Hepatocyte (in vitro differentiated cells): ENCODE measurements around the gene MEIS1. TPM values are rescaled to one million over a fixed set of nuclear protein-coding genes. Genes with fewer than 3 reads are reported as not detected.

Experiments used
- DNase-seq: peaks from one replicate; pipeline ENCODE4 v3.0.0-alpha.2; 2016; ENCODE audit warnings: low spot score
- H2AFZ ChIP-seq: fragments of 200-600 bp; sonication (generic); 2 replicates; pipeline ENCODE4 v1.6.0; 2016; ENCODE audit warnings: antibody characterized with exemption, mild to moderate bottlenecking
- H3K27ac ChIP-seq: fragments of 200-600 bp; sonication (generic); 2 replicates; pipeline ENCODE4 v1.5.1; 2016; ENCODE audit warnings: mild to moderate bottlenecking
- H3K27me3 ChIP-seq: fragments of 200-600 bp; sonication (generic); 2 replicates; pipeline ENCODE4 v1.6.1; 2016
- H3K36me3 ChIP-seq: fragments of 200-600 bp; sonication (generic); replicated peaks from 2 replicates; pipeline ENCODE4 v1.5.1; 2016; ENCODE audit warnings: low read depth; ENCODE audit not compliant: insufficient read depth
- H3K4me1 ChIP-seq: fragments of 200-600 bp; sonication (generic); 2 replicates; pipeline ENCODE4 v1.5.1; 2016; ENCODE audit warnings: mild to moderate bottlenecking, moderate library complexity; ENCODE audit not compliant: insufficient read depth
- H3K4me2 ChIP-seq: fragments of 200-600 bp; sonication (generic); 2 replicates; pipeline ENCODE4 v1.6.0; 2016
- H3K4me3 ChIP-seq: fragments of 200-600 bp; sonication (generic); 2 replicates; pipeline ENCODE4 v1.5.1; 2016; ENCODE audit warnings: mild to moderate bottlenecking
- H3K79me2 ChIP-seq: fragments of 200-600 bp; sonication (generic); 2 replicates; pipeline ENCODE4 v1.6.0; 2017; ENCODE audit warnings: mild to moderate bottlenecking
- H3K9me2 ChIP-seq: fragments of 200-600 bp; sonication (generic); replicated peaks from 2 replicates; pipeline ENCODE4 v1.6.0; 2017; ENCODE audit warnings: mild to moderate bottlenecking; ENCODE audit not compliant: insufficient read depth
- H3K9me3 ChIP-seq: fragments of 200-600 bp; sonication (generic); 2 replicates; pipeline ENCODE4 v1.5.1; 2016; ENCODE audit warnings: low read depth, mild to moderate bottlenecking
- H4K20me1 ChIP-seq: fragments of 200-600 bp; sonication (generic); 2 replicates; pipeline ENCODE4 v1.6.0; 2016; ENCODE audit warnings: mild to moderate bottlenecking; ENCODE audit not compliant: insufficient read depth, poor library complexity, severe bottlenecking
- EZH2 ChIP-seq: fragments of 200-600 bp; sonication (generic); IDR thresholded peaks from 2 replicates; pipeline ENCODE4 v1.6.1; 2016; ENCODE audit warnings: antibody characterized with exemption, mild to moderate bottlenecking, borderline replicate concordance
- EZH2phosphoT487 ChIP-seq: fragments of 200-600 bp; sonication (generic); IDR thresholded peaks from one replicate; pipeline ENCODE4 v1.6.1; 2018; ENCODE audit warnings: antibody characterized with exemption, mild to moderate bottlenecking, low read depth, moderate library complexity; ENCODE audit not compliant: unreplicated experiment, severe bottlenecking
- WGBS: methylation state at CpG from one replicate; pipeline ENCODE4 v1.1.6; 2016; ENCODE audit warnings: low lambda C conversion rate; ENCODE audit errors: missing lambda C conversion rate; 5-methylcytosine and 5-hydroxymethylcytosine counted together
- polyA plus RNA-seq: library from polyadenylated mRNA; unstranded; fragments of >200 nt; fragmentation: Nextera tagmentation; extraction: Ambion mirVana; gene quantifications from 2 replicates; pipeline ENCODE4 v1.2.1, GENCODE V29; 2016
- total RNA-seq: library from RNA; depleted of rRNA; stranded (reverse); fragments of >200 nt; gene quantifications from 2 replicates; pipeline ENCODE4 v1.2.3, GENCODE V29; 2014
- TF ChIP-seq, protein P1 (sequence below): fragments of 200-600 bp; sonication (generic); IDR thresholded peaks from 2 replicates; pipeline ENCODE4 v1.5.1; 2016; ENCODE audit warnings: antibody characterized with exemption, mild to moderate bottlenecking; ENCODE audit not compliant: poor library complexity

Gene MEIS1
- total and polyA plus RNA-seq, 2 experiments from 2014 or later, result 29.6 to 35.5 TPM

DNA sequence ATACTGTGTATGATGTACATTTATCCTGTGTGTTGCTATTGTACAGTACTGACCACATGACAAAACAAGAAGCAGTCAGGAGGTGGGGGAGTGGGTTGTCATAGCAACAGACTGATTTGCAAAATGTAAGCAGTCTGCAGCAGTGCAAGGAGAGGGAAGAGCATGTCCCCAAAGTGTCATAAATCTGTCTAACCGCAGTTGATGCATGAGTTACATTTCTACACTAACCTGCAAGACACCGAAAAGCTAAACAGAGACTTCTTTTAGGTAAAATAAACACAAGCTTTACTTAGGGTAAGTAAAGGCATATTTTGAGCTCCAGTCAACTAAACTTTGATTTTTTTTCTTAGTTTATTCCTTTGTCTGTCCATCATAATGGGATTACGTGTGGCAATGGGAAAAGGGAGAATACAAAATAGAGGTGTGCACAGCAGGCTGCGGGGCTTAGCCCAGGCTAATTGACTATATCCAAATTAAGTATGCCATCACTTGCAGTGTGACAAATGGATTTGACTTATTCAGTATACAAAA, 134.5 kb downstream of the MEIS1 start:
- H3K4me2 ChIP-seq, result no peak overlapping the region
- H3K9me3 ChIP-seq, result no peaks in the 10 kb centered on the region
- no peaks in the 10 kb centered on the region for H3K9me2 ChIP-seq
- peak; percentile 67 for DNase-seq
- no peaks in the 10 kb centered on the region for H3K27me3 ChIP-seq
- H2AFZ ChIP-seq, result no peak overlapping the region
- H4K20me1 ChIP-seq, result no peaks in the 10 kb centered on the region
- no peak overlapping the region for H3K4me3 ChIP-seq
- WGBS, result 47% methylated on average over 4 of the region's 4 CpGs
- peaks cover 38% of the 10 kb centered on the region for H3K4me1 ChIP-seq
- peak overlapping the region; percentile 21 for H3K27ac ChIP-seq
- TF ChIP-seq EZH2, result no peak
- TF ChIP-seq, protein P1, sequence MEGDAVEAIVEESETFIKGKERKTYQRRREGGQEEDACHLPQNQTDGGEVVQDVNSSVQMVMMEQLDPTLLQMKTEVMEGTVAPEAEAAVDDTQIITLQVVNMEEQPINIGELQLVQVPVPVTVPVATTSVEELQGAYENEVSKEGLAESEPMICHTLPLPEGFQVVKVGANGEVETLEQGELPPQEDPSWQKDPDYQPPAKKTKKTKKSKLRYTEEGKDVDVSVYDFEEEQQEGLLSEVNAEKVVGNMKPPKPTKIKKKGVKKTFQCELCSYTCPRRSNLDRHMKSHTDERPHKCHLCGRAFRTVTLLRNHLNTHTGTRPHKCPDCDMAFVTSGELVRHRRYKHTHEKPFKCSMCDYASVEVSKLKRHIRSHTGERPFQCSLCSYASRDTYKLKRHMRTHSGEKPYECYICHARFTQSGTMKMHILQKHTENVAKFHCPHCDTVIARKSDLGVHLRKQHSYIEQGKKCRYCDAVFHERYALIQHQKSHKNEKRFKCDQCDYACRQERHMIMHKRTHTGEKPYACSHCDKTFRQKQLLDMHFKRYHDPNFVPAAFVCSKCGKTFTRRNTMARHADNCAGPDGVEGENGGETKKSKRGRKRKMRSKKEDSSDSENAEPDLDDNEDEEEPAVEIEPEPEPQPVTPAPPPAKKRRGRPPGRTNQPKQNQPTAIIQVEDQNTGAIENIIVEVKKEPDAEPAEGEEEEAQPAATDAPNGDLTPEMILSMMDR, result no peak
- peaks cover 6% of the 10 kb centered on the region for H3K79me2 ChIP-seq
- no peaks in the 10 kb centered on the region for H3K36me3 ChIP-seq

DNA sequence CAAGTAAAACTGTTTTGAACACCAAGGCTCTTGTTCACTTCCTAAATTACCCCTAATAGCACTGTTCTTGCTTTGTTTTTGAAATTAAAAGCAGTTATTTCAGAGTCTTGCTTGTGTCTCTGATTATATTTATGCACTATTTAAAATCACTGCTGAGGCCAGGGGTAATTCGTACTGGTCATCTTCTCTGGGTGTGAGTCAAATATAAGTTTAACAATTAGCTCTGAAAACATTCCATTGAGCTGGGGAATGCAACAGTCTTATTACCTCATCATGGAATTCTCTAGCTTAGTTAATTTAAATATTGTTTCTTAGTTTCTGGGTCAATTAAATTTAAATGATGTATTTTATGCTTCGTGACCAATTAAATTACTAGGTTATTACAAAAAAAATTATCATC, 135.0 kb downstream of the MEIS1 start:
- H3K9me3 ChIP-seq, result no peaks in the 10 kb centered on the region
- H3K4me2 ChIP-seq, result no peak overlapping the region
- H3K79me2 ChIP-seq, result peaks cover 5% of the 10 kb centered on the region
- H3K9me2 ChIP-seq, result no peaks in the 10 kb centered on the region
- 90% methylated on average over 2 of the region's 2 CpGs for WGBS
- H4K20me1 ChIP-seq, result no peaks in the 10 kb centered on the region
- no peak overlapping the region for H2AFZ ChIP-seq
- H3K27ac ChIP-seq, result no peak overlapping the region
- no peak overlapping the region for H3K4me3 ChIP-seq
- TF ChIP-seq EZH2 (no peak), EZH2phosphoT487 (no peak)
- TF ChIP-seq, protein P1, result no peak
- no peak for DNase-seq
- H3K27me3 ChIP-seq, result no peaks in the 10 kb centered on the region
- H3K4me1 ChIP-seq, result peaks cover 38% of the 10 kb centered on the region
- no peaks in the 10 kb centered on the region for H3K36me3 ChIP-seq

DNA sequence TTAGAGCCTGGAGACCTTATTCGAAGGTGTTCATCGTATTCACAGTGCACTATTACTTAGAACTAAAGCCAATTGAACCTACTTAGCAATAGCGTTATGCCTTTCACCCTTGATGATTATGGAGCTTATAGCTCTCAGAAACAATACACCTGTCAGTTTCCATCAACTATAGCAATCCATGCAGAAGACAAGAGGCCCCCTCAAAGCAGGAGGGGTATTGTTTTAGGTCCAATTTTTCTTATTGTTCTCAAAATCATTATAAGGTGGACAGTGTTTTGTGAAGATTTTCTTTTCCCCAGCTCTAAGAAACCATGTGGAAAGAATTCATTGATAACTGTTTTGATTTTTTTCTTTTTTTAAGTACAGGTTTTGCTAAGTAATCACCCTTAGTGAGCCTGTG, 135.5 kb downstream of the MEIS1 start:
- Histone ChIP-seq H3K4me1 (peaks cover 34% of the 10 kb centered on the region), H3K27ac (no peak overlapping the region), H3K27me3 (no peaks in the 10 kb centered on the region), H3K9me3 (no peaks in the 10 kb centered on the region), H3K4me2 (no peak overlapping the region), H3K36me3 (no peaks in the 10 kb centered on the region), H2AFZ (no peak overlapping the region), H3K79me2 (peaks cover 5% of the 10 kb centered on the region), H4K20me1 (no peaks in the 10 kb centered on the region), H3K9me2 (no peaks in the 10 kb centered on the region), H3K4me3 (no peak overlapping the region)
- no peak for TF ChIP-seq EZH2
- no peak for TF ChIP-seq EZH2phosphoT487
- TF ChIP-seq, protein P1, result no peak
- no peak for DNase-seq
- 88% methylated on average over 3 of the region's 3 CpGs for WGBS

DNA sequence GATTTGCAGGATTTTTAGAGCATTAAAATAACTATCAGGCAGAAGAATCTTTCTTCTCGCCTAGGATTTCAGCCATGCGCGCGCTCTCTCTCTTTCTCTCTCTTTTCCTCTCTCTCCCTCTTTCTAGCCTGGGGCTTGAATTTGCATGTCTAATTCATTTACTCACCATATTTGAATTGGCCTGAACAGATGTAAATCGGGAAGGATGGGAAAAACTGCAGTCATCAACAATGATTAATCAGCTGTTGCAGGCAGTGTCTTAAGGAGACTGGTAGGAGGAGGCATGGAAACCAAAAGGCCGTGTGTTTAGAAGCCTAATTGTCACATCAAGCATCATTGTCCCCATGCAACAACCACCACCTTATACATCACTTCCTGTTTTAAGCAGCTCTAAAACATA, 137.0 kb downstream of the MEIS1 start:
- Histone ChIP-seq H3K9me3 (no peaks in the 10 kb centered on the region), H3K27ac (no peak overlapping the region), H3K4me1 (peaks cover 33% of the 10 kb centered on the region), H3K79me2 (no peaks in the 10 kb centered on the region), H3K4me3 (no peak overlapping the region), H4K20me1 (no peaks in the 10 kb centered on the region), H3K4me2 (no peak overlapping the region), H2AFZ (no peak overlapping the region), H3K27me3 (no peaks in the 10 kb centered on the region), H3K9me2 (no peaks in the 10 kb centered on the region), H3K36me3 (no peaks in the 10 kb centered on the region)
- TF ChIP-seq EZH2, result no peak
- TF ChIP-seq, protein P1, result no peak
- no peak for TF ChIP-seq EZH2phosphoT487
- 80% methylated on average over 6 of the region's 6 CpGs for WGBS
- DNase-seq, result no peak
